HG02759 (cell line): ENCODE results near the gene RNF112.
A peak's percentile ranks its signal among the peaks of the same experiment; 100 is the strongest.

Source experiments
- ATAC-seq: cut with Tn5 transposase; IDR thresholded peaks from one replicate; pipeline ENCODE4 v1.9.1; 2021; ENCODE audit warnings: mild to moderate bottlenecking, moderate library complexity; ENCODE audit not compliant: unreplicated experiment

RNF112 gene

GRCh38 chr17:19372866-19373504 lies 38.0 kb upstream of the RNF112 start:
- ATAC-seq, result no peak

- ATAC-seq, result no peak
Measured at GRCh38 chr17:19374136-19374535, 36.9 kb upstream of the RNF112 start.

GRCh38 chr17:19375732-19376131 lies 35.3 kb upstream of the RNF112 start:
- no peak for ATAC-seq

DNA sequence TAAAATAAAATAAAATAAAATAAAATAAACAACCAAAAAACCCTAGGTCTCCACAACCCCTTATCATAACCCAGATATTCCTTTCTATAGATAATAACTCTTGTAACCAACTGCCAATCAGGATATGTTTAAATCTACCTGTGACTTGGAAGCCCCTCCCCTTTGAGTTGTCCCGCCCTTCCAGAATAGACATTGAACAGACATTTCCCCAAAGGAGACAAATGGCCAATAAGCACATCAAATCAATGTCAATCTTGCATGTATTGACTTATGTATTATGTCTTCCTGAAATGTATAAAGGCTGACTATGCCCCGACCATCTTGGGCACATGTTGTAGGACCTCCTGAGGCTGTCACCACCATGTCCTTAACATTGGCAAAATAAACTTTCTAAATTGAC lies 34.2 kb upstream of the RNF112 start:
- ATAC-seq, result no peak

- peak; percentile 92 for ATAC-seq
Measured at GRCh38 chr17:19377602-19378415, 33.2 kb upstream of the RNF112 start.

GRCh38 chr17:19378416-19379360 lies 32.3 kb upstream of the RNF112 start, which contains the start of gene MAPK7:
TSS of gene MAPK7 (plus strand) at chr17:19378498. CDS start at chr17:19378901, 403 bp downstream.
- peak; percentile 16 for ATAC-seq

- no peak for ATAC-seq
Measured at GRCh38 chr17:19379361-19380065, 31.5 kb upstream of the RNF112 start.

DNA sequence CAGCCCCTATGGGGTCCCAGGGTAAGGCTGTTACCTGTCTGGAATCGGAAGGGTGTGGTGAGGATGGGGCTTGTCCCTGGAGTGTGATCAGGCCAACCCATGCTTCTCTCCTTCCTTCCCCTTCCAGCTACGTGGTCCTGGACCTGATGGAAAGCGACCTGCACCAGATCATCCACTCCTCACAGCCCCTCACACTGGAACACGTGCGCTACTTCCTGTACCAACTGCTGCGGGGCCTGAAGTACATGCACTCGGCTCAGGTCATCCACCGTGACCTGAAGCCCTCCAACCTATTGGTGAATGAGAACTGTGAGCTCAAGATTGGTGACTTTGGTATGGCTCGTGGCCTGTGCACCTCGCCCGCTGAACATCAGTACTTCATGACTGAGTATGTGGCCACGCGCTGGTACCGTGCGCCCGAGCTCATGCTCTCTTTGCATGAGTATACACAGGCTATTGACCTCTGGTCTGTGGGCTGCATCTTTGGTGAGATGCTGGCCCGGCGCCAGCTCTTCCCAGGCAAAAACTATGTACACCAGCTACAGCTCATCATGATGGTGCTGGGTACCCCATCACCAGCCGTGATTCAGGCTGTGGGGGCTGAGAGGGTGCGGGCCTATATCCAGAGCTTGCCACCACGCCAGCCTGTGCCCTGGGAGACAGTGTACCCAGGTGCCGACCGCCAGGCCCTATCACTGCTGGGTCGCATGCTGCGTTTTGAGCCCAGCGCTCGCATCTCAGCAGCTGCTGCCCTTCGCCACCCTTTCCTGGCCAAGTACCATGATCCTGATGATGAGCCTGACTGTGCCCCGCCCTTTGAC lies 30.3 kb upstream of the RNF112 start:
- ATAC-seq, result no peak

GRCh38 chr17:19381361-19381740 lies 29.7 kb upstream of the RNF112 start:
- no peak for ATAC-seq

DNA sequence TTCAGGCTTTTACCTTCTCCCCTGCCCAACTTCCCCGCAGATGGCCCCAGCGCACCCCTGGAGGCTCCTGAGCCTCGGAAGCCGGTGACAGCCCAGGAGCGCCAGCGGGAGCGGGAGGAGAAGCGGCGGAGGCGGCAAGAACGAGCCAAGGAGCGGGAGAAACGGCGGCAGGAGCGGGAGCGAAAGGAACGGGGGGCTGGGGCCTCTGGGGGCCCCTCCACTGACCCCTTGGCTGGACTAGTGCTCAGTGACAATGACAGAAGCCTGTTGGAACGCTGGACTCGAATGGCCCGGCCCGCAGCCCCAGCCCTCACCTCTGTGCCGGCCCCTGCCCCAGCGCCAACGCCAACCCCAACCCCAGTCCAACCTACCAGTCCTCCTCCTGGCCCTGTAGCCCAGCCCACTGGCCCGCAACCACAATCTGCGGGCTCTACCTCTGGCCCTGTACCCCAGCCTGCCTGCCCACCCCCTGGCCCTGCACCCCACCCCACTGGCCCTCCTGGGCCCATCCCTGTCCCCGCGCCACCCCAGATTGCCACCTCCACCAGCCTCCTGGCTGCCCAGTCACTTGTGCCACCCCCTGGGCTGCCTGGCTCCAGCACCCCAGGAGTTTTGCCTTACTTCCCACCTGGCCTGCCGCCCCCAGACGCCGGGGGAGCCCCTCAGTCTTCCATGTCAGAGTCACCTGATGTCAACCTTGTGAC lies 29.1 kb upstream of the RNF112 start:
- no peak for ATAC-seq

GRCh38 chr17:19382531-19383444 lies 28.2 kb upstream of the RNF112 start:
- ATAC-seq, result no peak

DNA sequence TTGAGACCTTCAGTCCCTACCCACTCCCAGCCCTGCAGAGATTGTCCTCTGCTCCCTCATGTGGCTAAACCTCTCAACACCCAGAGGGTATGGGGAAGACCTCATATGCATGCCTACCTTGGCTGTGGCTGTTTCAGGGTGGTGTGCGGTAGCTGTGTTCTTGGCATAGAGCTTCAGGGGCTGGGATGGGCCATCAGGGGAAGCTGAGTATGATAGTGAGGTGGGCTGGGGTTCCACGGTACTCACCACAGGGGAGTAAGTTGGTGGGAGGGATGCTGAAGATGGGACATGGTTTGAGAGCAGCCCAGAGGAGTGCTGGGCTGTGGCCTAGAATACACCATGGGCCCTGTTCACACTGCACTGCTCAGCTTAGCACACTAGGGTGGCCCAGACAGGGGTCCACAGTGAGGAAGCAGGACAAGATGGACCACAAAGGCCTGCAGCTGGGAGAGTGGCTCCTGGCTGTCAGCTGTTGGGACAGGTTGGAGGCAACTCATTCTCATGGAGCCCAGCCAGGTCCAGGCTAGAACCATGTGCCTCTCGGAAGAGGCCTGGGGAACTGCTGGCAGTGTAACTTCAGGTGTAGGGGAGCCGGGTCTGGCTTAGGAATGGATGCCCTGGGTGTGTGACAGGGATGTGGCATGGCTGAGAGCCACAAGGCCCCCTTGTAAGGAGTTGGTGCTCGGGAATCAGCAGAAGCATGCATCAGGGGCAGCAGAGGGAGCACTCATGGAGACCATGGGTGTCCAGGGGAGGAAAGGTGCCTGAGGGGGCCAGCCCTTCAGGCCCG lies 27.2 kb upstream of the RNF112 start:
- ATAC-seq, result no peak

- no peak for ATAC-seq
Measured at GRCh38 chr17:19384723-19385391, 26.2 kb upstream of the RNF112 start.

DNA sequence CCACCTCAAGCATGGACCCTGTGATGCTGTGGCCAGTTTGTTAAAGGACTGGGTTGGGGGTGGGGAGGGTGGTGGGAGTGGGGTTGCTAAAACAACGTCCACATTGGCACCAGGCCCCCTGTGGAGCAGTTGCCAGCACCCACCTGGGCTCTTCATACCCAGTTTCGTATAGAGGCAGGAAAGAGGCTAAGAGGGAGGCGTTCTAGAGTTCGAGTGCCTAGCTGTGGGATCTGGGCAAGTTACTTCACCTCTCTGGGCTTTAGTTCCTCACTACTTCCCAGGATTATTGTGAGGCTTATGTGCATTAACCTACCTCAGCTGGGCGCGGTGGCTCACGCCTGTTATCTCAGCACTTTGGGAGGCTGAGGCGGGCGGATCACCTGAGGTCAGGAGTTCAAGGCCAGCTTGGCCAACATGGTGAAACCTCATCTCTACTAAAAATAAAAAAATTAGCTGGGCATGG lies 25.5 kb upstream of the RNF112 start:
- no peak for ATAC-seq

GRCh38 chr17:19386051-19386929 lies 24.7 kb upstream of the RNF112 start:
- ATAC-seq, result no peak
